HG02885 (cell line): ENCODE results near the gene AGTRAP.

Source experiments
- ATAC-seq: cut with Tn5 transposase; IDR thresholded peaks from one replicate; pipeline ENCODE4 v1.9.1; 2021; ENCODE audit warnings: mild to moderate bottlenecking; ENCODE audit not compliant: unreplicated experiment, poor library complexity

Gene AGTRAP

DNA sequence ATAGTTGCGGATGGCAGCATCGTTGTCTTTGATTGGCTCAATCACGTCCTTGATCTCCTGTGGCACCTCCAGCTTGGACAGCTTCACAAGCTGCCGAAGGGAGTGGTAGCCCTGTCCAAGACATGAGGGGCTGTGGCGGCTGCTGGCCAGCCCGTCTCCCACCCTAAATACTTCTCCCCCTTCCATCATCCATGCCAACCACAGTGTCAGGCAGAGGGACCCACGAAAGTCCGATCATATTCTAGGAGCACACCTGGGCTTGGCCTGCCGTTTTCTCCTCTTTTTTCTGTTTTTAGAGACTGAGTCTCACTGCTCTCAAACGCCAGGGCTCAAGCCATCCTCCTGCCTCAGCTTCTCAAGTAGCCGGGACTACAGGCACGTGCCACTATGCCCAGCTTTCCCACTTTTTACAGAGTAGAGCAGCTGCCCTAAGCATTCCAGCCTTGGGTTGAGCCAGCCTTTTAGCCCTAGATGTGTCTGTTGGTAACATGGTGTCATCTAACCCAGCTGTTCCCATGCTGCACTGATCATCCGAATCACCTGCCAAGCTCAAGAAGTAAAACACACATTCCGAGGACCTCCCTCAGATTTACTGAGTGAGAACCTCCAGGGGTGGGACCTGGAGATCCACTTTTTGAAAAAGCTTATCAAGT, 59.4 kb downstream of the AGTRAP start:
- ATAC-seq, result no peak

GRCh38 chr1:11796036-11796828, 60.3 kb downstream of the AGTRAP start:
- ATAC-seq, result no peak

- ATAC-seq, result no peak
Observed at GRCh38 chr1:11797525-11798216, 61.7 kb downstream of the AGTRAP start.

DNA sequence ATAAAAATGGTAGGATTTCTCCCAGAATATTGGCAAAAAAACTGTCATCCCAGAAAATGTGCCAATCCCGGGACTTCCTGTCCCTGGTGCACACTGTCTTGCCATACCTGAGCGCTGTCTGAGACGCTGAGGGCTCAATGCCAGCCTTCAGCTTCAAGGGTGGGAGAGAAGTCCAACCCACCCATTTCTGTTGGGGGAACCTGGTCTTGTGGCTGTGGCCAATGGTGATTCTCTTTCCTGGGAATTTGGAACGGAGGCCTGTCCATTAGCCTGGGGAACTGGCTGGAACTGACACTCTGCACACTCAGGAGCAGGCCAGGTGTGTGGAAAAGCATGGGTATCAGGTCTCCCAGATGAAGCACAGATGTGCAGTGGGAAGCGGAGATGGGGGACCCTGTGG, 63.2 kb downstream of the AGTRAP start:
- ATAC-seq, result no peak

DNA sequence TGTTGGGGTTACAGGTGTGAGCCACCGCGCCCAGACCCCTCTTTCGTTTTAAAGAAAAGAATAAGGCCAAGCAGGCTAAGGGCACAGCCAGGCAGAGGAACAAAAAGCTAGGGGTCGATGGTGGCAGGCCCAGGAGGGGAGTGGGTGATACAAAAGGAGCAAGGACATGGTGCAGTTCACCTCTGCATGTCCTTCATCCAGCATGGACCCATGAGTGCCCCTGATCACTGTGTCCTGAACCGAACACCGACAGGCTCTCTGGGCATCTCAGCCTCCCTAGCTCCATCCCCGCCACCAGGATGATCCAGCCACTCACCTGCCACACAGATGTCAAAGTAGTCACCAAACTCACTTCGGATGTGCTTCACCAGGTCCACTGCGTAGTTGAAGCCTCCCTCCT, 64.0 kb downstream of the AGTRAP start:
- ATAC-seq, result no peak

DNA sequence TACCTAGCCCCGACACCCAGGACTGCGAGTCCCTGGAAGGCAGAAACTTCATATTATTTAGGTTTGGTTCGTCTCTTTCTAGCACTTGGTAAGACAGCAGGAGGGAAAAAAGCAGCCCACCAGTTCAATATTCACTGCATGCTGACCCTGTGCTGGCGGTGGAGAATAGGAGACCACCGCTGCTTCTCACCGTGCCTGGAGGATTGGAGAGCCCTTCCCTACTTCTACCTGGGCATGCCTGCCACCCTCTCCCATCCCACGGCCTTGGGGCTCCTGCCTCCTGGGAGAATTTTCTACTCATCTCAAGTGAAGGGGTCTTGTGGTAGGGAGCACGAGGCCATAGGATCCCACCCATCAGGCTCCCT, 64.4 kb downstream of the AGTRAP start:
- ATAC-seq, result no peak
